Measurements from ENCODE around the gene OR52I2.

The OR52I2 gene

DNA sequence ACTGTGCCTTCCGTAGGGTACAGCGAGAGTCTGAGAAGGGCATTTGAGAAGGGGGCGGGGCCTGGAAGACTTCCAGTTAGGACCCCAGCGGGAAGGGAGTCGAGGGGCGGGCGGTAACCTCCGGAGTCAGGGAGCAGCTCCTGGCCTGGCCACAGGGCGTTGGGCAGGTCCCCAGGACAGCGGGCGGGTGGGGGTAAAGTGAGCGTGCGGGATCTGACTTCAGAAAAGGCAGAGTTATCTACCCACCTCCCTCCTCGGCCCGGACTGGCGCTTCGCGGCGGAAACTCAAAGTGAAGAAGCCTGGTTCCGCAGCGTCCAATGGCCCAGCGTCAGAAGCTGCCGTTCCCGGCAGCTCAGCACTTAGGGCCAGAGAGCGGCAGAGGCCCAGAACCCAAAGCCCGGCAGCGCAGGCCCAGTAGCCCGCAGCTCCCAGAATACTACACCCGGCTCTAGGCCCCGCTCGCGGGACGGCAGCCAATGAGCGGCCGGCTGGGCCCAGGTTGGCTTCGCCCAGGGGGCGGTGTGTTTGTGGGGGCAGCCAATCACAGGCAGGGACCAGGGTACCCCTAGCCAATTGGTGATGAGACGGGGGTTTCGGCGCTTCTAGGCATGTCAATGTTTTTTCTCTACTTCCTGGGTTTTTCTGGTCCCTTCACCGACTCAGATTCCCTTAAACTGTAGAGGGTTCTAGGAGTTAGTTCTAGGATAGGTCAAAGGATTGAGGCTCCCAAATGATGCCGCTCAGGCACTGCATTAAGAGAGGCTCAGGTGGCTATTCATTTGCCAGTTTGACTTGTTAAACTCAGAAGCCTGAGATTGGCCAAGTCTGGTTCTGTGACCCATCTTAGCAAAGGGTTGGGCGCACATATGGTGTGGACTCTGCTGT is 26.5 kb downstream of the OR52I2 start, which contains the start of gene TRIM68:
TRIM68 (minus strand) TSS at position 451 of the 886 bp plus-strand sequence. CDS start 2,727 bp downstream, outside the sequence.
- DNase-seq (ENCODE audit: low read depth), result peak; percentile 91

DNA sequence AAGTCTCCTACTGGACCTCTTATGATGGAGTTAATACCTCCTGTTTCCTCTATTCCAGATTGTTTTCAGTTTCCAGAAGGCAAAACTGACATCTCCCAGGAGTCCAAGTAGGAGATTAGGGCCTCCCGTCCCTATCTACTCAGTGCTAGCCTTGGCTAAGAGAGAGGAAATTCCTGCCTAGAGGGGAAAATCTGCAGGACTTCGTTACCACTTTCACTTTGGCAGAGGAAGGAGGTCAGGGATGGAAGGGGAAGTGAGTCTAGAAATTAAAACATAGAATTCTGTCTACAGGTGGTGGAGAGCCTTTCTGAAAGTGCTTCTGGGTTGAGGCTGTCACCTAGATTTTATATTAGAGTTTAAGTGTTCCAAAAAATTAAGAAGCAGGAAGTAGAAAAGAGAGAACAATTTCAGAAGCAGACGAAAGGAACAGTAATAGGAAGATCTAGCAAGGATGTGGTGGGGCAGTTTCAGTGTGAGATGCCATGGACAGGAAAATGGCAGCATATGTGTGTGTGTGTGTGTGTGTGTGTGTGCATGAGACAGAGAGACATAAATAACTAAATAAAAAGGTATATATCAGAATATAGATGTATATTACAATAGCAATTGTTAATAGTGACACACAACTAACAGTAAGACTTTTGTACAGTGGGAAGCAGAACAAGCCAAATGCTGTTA is 28.9 kb downstream of the OR52I2 start:
- DNase-seq (ENCODE audit: low read depth), result no peak

DNA sequence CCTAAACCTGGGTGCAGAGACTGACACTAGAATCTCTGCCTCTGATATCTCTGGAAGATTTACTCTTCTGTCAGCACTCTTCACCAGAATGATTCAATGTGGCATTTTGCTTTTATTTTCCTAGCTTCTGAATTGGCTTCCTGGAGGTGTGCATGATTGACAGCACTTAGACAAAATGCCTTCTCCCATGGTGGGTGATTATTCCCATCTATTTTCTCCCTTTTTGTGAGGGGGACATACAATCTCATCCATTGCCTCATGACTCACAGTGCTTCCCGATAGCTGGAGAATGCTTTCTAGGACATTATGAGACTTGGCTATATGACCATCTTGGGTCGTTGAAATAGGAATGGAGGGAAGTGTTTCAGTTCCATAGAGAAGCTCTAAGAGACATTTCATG is 30.4 kb downstream of the OR52I2 start:
- DNase-seq (ENCODE audit: low read depth), result no peak

DNA sequence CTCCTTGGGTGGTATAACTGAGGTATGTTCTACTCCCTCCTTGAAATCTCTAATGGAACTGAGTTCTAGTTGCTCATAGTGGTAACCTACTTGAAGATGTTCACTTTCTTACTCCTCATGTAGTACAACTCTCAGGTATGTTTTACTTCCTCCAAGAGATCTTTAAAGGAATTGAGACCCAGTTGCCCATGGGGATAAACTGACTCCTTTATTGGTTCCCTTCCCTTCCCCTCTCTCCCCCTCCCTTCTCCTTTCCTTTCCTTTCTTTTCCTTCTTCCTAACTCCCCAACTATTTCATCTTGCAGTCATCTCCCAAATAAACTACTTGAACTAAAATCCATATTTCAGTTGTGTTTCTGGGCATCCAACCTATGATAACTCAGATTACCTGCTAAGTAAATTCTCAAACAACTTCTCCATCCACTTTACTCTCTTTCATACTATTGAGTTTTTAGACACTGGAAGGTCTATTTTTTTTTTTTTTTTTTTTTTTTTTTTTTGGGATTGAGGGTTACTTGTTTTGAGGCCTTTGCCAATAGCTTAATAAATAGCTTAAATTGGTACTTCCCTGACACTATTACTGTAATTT is 34.4 kb downstream of the OR52I2 start:
- no peak for DNase-seq (ENCODE audit: low read depth)

DNA sequence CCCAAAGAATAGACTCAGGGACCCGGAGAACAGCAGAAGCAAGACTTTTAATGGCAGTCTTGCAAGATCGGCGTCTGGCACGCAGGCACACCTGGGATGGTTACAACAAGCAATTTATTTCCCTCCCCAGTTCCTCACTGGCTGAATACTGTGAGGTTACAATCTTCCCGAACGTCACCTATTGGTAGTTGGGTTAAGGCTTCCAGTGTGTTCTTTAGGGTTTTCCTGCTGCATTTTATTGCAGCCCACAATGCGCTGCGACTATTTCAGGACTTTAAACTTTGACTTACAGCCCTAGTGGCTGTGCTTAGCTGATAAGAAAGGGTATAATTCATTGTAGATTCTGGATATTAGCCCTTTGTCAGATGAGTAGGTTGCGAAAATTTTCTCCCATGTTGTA is 38.0 kb downstream of the OR52I2 start:
- DNase-seq (ENCODE audit: low read depth), result no peak

DNA sequence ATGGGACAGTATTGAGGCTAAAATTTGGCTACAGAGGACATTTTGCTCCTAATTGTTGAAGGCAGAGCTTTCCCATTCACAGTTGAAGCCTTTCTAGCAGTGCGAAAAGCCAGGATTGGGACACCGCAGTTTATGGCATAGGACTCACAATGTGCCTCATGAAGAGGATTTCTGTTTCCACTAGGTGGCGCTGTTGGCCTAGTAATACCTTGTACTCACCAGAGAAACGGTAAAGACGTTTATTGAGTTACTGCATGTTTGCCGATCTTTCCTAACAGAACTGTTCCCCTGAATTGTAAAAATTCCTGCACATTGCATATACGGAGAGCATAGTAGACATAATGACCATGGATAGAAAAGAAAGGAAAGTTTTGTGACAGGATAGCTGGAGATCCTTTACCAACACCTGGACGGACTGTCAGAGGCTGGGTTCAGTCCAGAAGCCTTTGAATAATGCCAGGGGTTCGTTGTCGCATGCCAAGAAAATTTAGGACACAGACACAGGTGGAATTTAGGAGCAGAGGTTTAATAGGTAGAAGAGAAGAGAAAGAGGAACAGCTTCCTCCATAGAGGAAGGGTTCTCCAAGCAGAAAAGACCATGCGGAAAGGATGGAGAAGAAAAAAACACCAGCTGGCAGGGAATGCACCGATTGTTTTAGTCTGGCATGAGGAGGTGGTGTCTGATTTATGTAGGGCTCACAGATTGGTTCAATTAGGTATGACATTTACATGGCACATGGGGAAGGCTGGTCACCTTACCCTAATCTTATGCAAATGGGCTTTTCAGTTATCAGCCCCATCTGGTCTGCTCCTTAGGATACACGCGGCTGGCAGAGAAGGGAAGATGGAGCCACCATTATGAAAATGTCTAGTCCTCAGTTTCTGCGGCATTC is 44.9 kb downstream of the OR52I2 start:
- DNase-seq (ENCODE audit: low read depth), result peak; percentile 16

DNA sequence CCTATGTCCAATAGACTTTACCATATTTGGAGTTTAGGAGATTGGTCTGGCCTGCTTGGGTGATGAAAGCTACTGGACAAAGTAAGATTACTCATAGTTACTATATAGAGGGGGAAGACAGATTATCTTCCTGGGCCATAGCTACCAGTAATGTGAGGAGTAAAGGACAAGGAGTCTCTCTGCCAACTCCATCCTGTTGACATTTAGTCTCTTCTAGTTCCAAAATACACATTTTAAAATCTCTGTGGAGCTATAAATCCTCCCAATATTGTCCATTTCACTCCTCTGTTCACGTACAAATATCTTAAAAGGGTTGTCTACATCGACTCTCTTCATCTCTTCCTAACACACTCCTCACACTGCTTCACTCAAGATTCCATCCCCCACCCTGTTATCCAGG is 54.6 kb downstream of the OR52I2 start:
- no peak for DNase-seq (ENCODE audit: low read depth)

DNA sequence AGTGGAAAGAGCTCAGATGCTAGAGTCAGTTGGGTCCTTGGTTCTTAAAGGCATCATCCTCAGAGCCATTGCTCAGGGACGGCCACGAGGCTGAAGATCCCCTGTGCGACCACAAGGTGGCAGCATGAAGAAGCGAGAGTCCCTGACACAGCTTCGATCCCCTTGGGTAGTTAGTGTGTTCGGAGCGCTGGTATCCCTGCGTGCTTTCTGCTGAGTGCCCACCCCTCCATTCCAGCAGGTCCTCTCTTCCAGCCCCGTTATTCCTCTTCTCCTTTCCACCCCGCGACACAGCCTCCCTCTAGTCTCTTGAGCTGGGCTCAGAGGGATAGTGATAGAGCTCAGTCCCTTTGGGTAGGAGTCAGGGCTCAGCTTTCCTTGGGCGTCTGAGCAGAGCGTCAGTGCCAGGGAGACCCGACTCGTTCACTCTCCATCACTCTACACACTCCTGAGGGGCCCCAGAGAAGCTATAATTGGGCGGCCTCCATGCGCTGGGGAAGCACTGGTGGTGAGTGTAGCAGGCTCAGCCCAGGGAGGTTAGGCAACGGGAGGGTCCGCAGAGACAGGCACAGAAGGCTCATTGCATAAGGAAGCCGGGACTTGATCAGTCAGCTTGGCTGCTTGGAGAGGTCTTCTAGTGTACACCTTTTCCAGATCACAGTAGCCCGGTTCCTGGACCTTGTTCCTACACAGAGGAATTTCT is 55.6 kb downstream of the OR52I2 start, which contains the start of gene OR51D1:
OR51D1 (plus strand) TSS at position 516 of the 700 bp plus-strand sequence. CDS start 2,314 bp downstream, outside the sequence.
- peak; percentile 50 for DNase-seq (ENCODE audit: low read depth)

DNA sequence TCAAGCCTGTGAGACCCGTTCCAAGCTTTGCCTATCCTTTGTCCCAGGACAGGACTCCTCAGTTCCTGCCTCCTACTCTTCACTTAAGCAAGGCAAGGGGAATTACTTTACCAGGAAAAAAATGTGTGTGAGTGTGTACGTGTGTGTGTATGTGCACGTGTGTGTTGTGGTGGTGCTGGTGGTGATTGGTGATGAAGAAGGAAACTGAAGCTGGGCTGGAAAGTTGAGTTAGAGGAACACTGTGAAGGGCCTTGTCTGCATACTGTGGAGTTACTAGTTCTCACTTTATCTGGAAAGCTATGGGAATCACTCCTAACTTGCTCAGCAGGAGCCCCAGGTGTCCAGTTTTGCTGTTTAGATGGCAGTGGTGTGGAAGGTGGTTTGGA is 56.1 kb downstream of the OR52I2 start:
- no peak for DNase-seq (ENCODE audit: low read depth)

DNA sequence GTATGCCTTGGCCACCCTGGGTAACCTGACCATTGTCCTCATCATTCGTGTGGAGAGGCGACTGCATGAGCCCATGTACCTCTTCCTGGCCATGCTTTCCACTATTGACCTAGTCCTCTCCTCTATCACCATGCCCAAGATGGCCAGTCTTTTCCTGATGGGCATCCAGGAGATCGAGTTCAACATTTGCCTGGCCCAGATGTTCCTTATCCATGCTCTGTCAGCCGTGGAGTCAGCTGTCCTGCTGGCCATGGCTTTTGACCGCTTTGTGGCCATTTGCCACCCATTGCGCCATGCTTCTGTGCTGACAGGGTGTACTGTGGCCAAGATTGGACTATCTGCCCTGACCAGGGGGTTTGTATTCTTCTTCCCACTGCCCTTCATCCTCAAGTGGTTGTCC is 58.4 kb downstream of the OR52I2 start:
- no peak for DNase-seq (ENCODE audit: low read depth)

DNA sequence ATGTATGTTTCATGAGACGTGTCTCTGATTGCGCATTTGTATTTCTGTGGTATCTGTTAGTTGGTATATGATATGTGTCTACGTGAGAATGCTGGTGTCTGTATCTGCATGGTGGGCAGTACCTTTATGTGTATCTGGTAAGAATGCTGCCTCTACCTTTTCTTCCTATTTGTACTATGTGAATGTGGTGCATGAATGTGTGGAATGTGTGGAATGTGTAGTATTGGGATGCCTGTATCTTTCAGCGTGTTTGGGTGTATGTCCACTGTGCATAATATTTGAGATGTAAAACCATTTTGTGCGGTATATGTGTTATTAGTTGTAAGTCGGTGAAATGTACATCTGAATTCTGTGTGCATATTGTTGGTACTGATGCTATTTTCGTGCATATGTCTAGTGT is 60.0 kb downstream of the OR52I2 start:
- DNase-seq (ENCODE audit: low read depth), result no peak

DNA sequence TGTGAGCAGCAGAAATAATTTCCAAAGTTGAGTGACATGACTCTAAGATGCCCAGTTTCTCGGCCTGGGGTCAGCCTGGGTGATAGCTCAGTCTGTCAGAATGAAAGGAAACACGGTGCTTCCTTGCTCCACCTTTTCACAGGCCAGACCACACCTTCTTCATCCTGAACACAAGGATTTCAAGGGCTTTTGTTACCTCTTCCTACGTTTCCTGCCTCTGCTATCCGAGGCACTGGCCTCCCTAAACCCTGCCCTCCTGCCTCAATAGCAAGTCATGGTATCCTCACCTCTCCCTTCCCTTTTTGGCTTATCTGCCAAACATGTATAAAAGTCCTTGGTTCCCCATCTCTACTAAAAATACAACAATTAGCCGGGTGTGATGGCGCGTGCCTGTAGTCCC is 60.5 kb downstream of the OR52I2 start:
- no peak for DNase-seq (ENCODE audit: low read depth)
